NCI-H146 treated with DMSO at 0.1 percent for 48 hours (cell line): ENCODE results near the gene PPP4R3B.
"Not testable (repeated sequence)": the region's sequence is repeated elsewhere in the genome, so short reads cannot be mapped to it uniquely, and the experiment has no call there.

Experiments
- DNase-seq: peaks from one replicate; lab custom pipeline; 2025; ENCODE audit not compliant: unreplicated experiment; lab: John Stamatoyannopoulos, UW

The PPP4R3B gene

GRCh38 chr2:55596795-55597194, 20.6 kb downstream of the PPP4R3B start:
- not testable (repeated sequence) for DNase-seq

GRCh38 chr2:55595536-55595935, 21.9 kb downstream of the PPP4R3B start:
- no peak for DNase-seq

- DNase-seq: no peak
These were observed 25.3 kb downstream of the PPP4R3B start for GRCh38 chr2:55592130-55592529.

- no peak for DNase-seq
These were observed 26.5 kb downstream of the PPP4R3B start for GRCh38 chr2:55590810-55591440.

- no peak for DNase-seq
These were observed 31.9 kb downstream of the PPP4R3B start for GRCh38 chr2:55585451-55586080.

GRCh38 chr2:55581874-55582547, 35.4 kb downstream of the PPP4R3B start:
- no peak for DNase-seq

GRCh38 chr2:55581435-55581834, 36.0 kb downstream of the PPP4R3B start:
- no peak for DNase-seq

- DNase-seq: not testable (repeated sequence)
These were observed 48.4 kb downstream of the PPP4R3B start for GRCh38 chr2:55569002-55569401.

- no peak for DNase-seq
These were observed 50.1 kb downstream of the PPP4R3B start for GRCh38 chr2:55567298-55567697.

GRCh38 chr2:55565613-55566012, 51.8 kb downstream of the PPP4R3B start:
- no peak for DNase-seq

GRCh38 chr2:55560855-55561254, 56.6 kb downstream of the PPP4R3B start:
- no peak for DNase-seq

- DNase-seq: no peak
These were observed 60.6 kb downstream of the PPP4R3B start for GRCh38 chr2:55556809-55557208.

- no peak for DNase-seq
These were observed 61.4 kb downstream of the PPP4R3B start for GRCh38 chr2:55555977-55556376.

- DNase-seq: no peak
These were observed 64.1 kb downstream of the PPP4R3B start for GRCh38 chr2:55553321-55553720.

GRCh38 chr2:55550368-55551102, 66.9 kb downstream of the PPP4R3B start:
- DNase-seq: peak; percentile 19

- DNase-seq: not testable (repeated sequence)
These were observed 69.7 kb downstream of the PPP4R3B start for GRCh38 chr2:55547679-55548078.

GRCh38 chr2:55547001-55547400, 70.4 kb downstream of the PPP4R3B start:
- no peak for DNase-seq

- no peak for DNase-seq
These were observed 86.8 kb downstream of the PPP4R3B start for GRCh38 chr2:55530539-55531081.

- no peak for DNase-seq
These were observed 91.2 kb downstream of the PPP4R3B start for GRCh38 chr2:55526174-55526573.

GRCh38 chr2:55524884-55525437, 92.5 kb downstream of the PPP4R3B start:
- no peak for DNase-seq
